ENCODE measurements around the gene SPC24.
"Not testable (repeated sequence)": the region's sequence is repeated elsewhere in the genome, so short reads cannot be mapped to it uniquely, and the experiment has no call there.

Gene SPC24

DNA sequence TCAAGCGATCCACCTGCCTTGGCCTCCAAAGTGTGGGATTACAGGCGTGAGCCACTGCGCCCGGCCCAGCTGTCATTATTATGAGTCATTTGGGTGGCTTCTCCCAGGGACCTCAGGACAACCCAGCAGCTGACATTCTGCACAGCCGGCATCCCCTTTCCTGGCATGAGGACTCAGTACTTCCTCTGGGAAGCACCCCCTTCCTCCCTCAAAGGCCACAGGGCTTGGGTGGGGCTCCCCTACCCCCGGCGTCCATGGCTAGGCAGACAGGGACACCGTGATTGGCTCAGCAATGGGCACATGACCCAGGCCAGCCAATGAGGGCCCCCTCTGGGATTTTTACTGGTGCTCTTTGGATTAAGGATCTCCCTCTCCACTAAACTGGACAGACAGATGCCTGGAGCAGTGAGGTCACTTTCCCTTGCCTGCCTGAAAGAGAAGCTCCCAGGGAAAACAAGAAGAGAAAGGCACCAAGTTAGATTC is 35.7 kb upstream of the SPC24 start:
- no peak for DNase-seq

DNA sequence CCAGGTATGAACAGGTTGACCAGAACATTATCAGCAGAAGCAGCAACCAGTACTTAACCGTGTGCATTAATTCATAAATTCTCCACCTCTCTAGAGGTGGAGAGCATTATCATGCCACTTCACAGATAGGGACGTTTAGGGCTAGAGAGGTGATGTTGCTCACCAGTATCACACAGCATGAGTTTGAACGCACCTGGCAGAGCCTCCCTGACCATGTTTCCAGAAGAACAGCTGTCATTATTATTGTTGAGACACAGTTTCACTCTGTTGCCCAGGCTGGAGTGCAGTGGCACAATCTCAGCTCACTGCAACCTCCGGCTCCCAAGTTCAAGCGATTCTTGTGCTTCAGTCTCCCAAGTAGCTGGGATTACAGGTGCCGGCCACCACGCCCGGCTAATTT is 34.9 kb upstream of the SPC24 start:
- no peak for DNase-seq

- no peak for DNase-seq
Observed at GRCh38 chr19:11187441-11187840, 31.9 kb upstream of the SPC24 start.

- DNase-seq: no peak
Observed at GRCh38 chr19:11182994-11183393, 27.4 kb upstream of the SPC24 start.

DNA sequence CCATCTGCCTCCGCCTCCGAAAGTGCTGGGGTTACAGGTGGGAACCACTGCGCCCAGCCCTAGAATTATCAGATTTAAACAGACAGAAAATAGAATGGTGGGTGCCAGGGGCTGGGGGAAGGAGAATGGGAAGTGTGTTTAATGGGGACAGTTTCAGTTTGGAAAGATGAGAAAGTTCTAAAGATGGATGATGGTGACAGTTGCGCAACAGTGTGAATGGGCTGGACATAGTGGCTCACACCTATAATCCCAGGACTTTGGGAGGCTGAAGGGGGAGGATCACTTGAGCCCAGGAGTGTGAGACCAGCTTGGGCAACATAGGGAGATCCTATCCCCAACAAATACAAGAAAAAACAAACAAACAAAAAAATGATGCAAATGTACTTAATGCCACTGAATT is 25.9 kb upstream of the SPC24 start:
- no peak for DNase-seq

- not testable (repeated sequence) for DNase-seq
Observed at GRCh38 chr19:11180975-11181374, 25.4 kb upstream of the SPC24 start.

- DNase-seq: no peak
Observed at GRCh38 chr19:11180346-11180745, 24.8 kb upstream of the SPC24 start.

- DNase-seq: no peak
Observed at GRCh38 chr19:11179716-11180297, 24.2 kb upstream of the SPC24 start.

DNA sequence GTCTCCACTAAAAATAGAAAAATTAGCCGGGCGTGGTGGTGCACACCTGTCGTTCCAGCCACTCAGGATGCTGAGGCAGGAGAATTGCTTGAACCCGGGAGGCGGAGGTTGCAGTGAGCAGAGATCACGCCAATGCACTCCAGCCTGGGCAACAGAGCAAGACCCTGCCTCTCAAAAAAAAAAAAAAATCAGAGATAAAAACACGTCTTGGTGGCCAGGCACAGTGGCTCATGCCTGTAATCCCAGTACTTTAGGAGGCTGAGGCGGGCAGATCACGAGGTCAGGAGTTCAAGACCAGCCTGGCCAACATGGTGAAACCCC is 23.5 kb upstream of the SPC24 start:
- DNase-seq: not testable (repeated sequence)

DNA sequence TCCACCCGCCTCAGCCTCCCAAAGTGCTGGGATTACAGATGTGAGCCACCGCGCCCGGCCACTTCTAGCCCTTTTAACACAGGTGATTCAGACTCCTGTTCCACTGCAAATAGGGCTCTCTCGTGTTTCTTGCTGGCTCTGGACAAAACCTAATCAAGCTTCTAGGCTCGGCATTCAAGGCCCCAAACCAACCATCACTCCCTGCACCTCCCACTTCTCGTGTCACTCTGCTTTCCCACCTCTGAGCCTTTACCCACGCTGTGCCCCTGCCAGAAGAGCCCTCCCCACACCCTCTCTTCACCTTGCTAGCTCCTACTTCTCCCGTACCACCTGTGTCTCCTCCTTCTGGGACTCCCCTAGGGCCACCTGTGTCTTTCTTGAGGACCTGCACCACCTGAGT is 22.0 kb upstream of the SPC24 start:
- no peak for DNase-seq

DNA sequence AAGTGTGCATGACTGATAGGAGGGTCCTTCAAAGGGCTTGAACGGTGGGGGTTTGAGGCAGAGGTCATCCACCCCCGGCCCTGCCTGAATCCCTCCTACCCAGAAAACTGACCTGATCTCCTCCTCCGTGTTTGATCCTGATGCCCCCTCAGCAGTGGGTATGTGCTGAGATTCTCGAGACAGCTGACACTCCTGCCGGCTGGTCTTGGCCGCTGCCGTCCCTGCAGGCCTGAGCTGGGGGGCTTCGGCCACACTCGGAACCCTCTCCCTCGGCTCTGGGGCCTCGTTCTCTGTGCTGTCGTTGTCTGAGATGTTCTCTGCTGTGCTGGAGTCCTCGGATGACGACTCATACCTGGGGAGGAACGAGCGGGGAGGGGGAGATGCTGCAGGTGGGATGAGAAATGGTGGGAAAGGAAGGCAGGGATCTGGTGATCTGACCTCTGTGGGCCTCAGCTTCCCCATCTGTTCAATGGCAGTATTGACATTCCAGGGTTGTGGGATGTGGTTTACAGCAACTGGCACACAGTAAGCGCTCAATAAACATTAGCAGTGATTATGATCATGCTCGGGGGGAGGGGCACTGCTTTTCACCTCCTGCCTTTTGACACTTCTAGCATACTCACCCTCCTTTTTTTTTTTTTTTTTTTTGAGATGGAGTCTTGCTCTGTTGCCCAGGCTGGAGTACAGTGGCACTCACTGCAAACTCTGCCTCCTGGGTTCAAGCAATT is 21.0 kb upstream of the SPC24 start:
- no peak for DNase-seq

GRCh38 chr19:11175920-11176319 is 20.3 kb upstream of the SPC24 start:
- DNase-seq: no peak

DNA sequence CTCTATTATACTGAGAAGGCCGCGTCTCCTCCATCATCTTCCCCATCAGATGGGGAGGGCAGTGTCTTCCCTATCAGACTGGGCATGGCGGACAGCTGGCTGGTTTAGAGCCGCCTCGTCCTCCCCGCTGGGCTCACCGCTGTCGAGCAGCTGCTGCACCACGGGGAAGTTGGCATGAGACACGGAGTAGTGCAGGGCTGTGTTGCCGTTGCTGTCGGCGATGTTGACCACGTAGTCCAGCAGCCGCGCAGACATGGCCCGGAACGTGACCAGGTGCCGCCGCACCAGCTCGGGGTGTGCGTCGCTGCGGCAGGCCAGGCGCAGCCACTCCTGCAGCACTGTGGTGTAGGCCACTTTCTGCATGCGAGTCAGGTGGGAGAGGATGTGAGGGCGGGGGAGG is 18.8 kb upstream of the SPC24 start:
- no peak for DNase-seq

DNA sequence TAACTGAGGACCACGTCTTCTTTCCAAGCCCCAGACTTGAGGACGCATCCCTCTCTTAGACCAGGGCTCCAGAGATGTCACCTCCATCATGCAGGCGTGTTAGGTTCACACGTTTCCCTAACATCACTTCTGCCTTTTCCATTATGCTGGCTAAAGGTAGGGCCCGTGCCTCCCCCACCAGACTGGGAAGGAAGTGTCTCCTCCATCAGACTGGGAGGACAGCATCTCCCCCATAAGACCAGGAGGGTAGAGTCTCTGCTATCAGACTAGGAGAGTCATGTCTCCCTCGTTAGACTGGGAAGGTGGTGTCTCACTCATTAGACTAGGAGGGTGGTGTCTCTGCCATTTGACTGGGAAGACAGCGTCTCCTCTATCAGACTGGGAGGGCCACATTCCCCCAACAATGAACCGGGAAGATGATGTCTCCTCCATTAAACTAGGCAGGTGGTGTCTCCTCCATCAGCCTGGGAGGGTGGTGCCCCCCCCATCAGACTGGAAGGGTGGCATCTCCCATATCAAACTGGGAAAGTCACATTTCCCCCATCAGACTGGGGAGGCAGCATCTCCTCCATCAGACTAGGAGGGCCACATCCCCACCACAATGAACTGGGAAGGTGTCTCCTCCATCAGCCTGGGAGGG is 18.1 kb upstream of the SPC24 start:
- DNase-seq: no peak

GRCh38 chr19:11172576-11172975 is 17.0 kb upstream of the SPC24 start:
- DNase-seq: no peak

DNA sequence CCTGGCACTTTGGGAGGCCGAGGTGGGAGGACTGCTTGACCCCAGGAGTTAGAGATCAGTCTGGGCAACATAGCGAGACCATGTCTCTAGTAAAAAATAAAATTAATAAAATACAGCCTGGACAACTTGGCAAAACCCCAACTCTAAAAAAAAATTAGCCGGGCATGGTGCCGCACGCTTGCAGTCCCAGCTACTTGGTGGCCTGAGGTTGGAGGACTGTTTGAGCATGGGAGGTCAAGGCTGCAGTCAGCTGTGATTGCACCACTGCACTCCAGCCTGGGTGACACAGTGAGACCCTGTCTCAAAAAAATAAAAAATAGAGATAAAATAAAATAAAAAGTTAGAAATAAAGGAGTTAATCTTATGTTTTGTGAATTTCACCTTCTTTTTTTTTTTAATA is 15.6 kb upstream of the SPC24 start:
- DNase-seq: no peak

GRCh38 chr19:11169896-11170678 is 14.5 kb upstream of the SPC24 start:
- no peak for DNase-seq

- DNase-seq: no peak
Observed at GRCh38 chr19:11168568-11168967, 13.0 kb upstream of the SPC24 start.

GRCh38 chr19:11166281-11167142 is 10.9 kb upstream of the SPC24 start:
- DNase-seq: no peak

DNA sequence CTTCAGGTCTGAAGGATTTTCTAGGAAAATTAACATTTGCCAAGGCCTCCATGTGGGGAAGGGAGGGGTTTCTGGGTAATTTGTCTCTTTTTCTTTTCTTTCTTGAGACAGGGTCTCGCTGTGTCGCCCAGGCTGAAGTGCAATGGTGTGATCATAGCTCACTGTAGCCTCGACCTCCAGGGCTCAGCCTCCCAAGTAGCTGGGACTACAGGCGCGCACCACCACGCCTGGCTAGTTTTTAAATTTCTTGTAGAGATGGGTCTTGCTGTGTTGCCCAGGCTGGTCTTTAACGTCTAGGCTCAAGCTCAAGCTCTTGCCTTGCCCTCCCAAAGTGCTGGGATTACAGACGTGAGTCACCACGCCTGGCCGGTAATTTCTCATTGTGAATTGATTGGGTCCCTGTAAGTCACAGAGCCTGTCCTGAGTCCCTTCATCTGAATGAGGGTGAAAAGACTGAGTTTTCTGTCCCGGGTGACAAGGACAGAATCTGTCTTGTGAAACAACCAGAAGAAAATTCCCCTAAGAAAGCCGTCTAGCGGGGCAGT is 10.0 kb upstream of the SPC24 start:
- DNase-seq: no peak

DNA sequence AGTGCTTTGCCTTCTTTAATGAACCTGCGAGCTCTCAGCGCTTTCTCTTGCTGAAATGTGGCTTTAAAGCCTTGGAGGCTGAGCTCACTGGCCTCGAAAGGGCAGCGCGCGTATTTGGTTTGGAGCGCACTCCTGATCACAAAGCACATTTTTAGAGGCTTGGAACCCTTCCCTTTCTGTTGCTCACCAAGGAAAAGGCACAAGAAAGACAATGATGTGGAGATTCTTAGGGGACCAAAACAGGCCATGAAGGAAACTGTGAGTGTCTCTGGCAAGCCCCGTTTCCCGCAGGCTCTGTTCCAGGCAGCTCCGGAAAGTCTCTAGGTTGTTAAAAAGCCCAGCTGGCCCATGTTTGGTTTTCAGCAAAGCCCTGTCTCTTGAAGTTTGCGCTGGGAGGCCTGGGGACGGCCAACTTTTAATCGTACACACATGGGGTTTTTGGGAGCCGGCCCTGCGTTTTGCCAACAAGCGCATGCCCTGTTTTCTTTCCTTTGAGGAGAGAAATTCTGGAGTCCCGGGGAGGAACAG is 9.4 kb upstream of the SPC24 start:
- no peak for DNase-seq

DNA sequence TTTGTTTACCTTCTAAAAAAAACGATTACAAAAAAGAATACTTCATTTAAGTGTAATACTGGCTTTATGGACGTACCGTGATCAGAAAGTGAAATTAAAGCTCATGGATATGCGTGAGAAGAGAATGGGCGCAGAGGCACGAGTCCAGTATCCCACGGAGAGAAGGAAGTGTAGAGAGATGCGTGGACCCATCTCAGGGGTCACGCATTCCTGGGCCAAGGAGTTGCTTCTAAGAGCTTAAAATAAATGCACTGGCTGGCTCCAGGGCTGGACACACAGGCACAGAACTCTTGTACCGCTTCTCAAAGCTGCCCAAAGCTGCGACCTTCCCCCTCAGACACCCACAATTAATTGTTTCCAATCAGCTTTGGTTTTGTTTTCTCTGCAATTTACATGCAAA is 8.7 kb upstream of the SPC24 start:
- DNase-seq: no peak
